Psoas muscle (tissue), 8 donors: ENCODE data around the gene TESK2. TPM values are rescaled to one million over a fixed set of nuclear protein-coding genes. Genes with fewer than 3 reads are reported as not detected.

Experiments used
- ATAC-seq, 4 donors: fragments of 200-7000 bp; cut with Tn5 transposase; one replicate each; pipeline ENCODE4 v1.9.1; 2020; ENCODE audit warnings: moderate library complexity in 3 of 4, mild to moderate bottlenecking in 2 of 4
- DNase-seq, 2 donors: peaks; one replicate each; pipeline ENCODE4 v3.0.0-alpha.2; 2020
- H3K27ac ChIP-seq: fragments of 200-600 bp; one replicate; pipeline ENCODE4 v1.8.0; 2022
- H3K27me3 ChIP-seq, 3 donors: fragments of 200-600 bp in 1 of 3; one replicate each; pipeline versions ENCODE4 v1.6.1 to v1.8.0; 2013 to 2022; ENCODE audit warnings: low read length in 2 of 3, mild to moderate bottlenecking in 2 of 3, moderate library complexity in 1 of 3; ENCODE audit not compliant: insufficient read depth in 3 of 3
- H3K36me3 ChIP-seq, 2 donors: fragments of 200-600 bp in 1 of 2; one replicate each; pipeline versions ENCODE4 v1.6.1 to v1.8.0; 2013 to 2022; ENCODE audit warnings: low read depth in 1 of 2, mild to moderate bottlenecking in 1 of 2, moderate library complexity in 1 of 2; ENCODE audit not compliant: insufficient read depth in 1 of 2
- H3K4me1 ChIP-seq: fragments of 200-600 bp; one replicate; pipeline ENCODE4 v1.8.0; 2022
- H3K4me3 ChIP-seq: fragments of 200-600 bp; one replicate; pipeline ENCODE4 v1.8.0; 2022; ENCODE audit warnings: mild to moderate bottlenecking
- H3K9me3 ChIP-seq: fragments of 200-600 bp; one replicate; pipeline ENCODE4 v1.8.0; 2022
- CTCF ChIP-seq: fragments of 200-600 bp; IDR thresholded peaks from one replicate; pipeline ENCODE4 v1.8.0; 2022; ENCODE audit warnings: antibody characterized with exemption
- WGBS, 3 donors: extraction: QIAGEN DNeasy Blood & Tissue Kit; methylation state at CpG; one replicate each; pipeline versions ENCODE4 v1.1.6 to v1.1.7; 2013; 5-methylcytosine and 5-hydroxymethylcytosine counted together
- intact Hi-C, 2 donors: fragments of 100-400 bp; cut with DNase I; formaldehyde crosslinking; loops; one replicate each; pipeline versions ENCODE4 v1.11.0 to v1.14.2; 2022
- polyA plus RNA-seq, 3 donors: library from polyadenylated mRNA; stranded (reverse); fragments of 200-250 nt; gene quantifications; one replicate each; pipeline ENCODE4 v1.2.3, GENCODE V29; 2013
- total RNA-seq, 4 donors: library from RNA; stranded (reverse); fragmentation: NEBNext Ultra II Directional in 2 of 4; extraction: Animal tissue kit (Norgen Biotek cat#: 25700) in 2 of 4; gene quantifications; one replicate each; pipeline versions ENCODE4 v1.2.1 to v1.2.4, GENCODE V29; 2021 to 2023
- donor health status: healthy with polysubstance abuse.
- donor health status: DM: no; HTN: no; CAD: no; lungs with moderate emphysema.
- donor health status: Bipolar disorder and iron deficiency.
- donor health status: healthy.
- donor health status: DM: yes; HTN: yes; CAD: no.
- donor health status: DM: no; HTN: no; CAD: no.
- donor health status: DM: no; HTN: no; CAD: no.
- donor health status: DM: yes; HTN: yes; CAD: no.

The TESK2 gene
- total and polyA plus RNA-seq, 7 donors: 0.73 to 5.0 (median 2.2) TPM

- WGBS, 3 donors: 66 to 76% (median 76%) methylated on average over 3 of the region's 3 CpGs
- H3K4me3 ChIP-seq: no peak overlapping the region
- no peaks in the 10 kb centered on the region for H3K4me1 ChIP-seq
- no peaks in the 10 kb centered on the region for H3K9me3 ChIP-seq
- DNase-seq: no peak
- TF ChIP-seq CTCF: no peak
- no peak for ATAC-seq
- H3K27ac ChIP-seq: no peak overlapping the region
- no peaks in the 10 kb centered on the region for H3K36me3 ChIP-seq
- intact Hi-C loops: no loop called here
- no peaks in the 10 kb centered on the region for H3K27me3 ChIP-seq
These were observed 90.9 kb downstream of the TESK2 start for GRCh38 chr1:45400049-45400448.

GRCh38 chr1:45397285-45397684 lies 93.7 kb downstream of the TESK2 start:
- Histone ChIP-seq H3K27ac (no peak overlapping the region), H3K9me3 (no peaks in the 10 kb centered on the region), H3K36me3 (no peaks in the 10 kb centered on the region), H3K4me1 (peaks cover 13% of the 10 kb centered on the region), H3K27me3 (no peaks in the 10 kb centered on the region), H3K4me3 (no peak overlapping the region)
- ATAC-seq: no peak
- 92 to 96% (median 94%) methylated on average over 4 of the region's 4 CpGs for WGBS, 3 donors
- no peak for DNase-seq
- no peak for TF ChIP-seq CTCF
- intact Hi-C loops: no loop called here

GRCh38 chr1:45395582-45395981 lies 95.4 kb downstream of the TESK2 start:
- Histone ChIP-seq H3K9me3 (no peaks in the 10 kb centered on the region), H3K36me3 (no peaks in the 10 kb centered on the region), H3K4me3 (no peak overlapping the region), H3K27ac (no peak overlapping the region), H3K4me1 (peaks cover 13% of the 10 kb centered on the region), H3K27me3 (no peaks in the 10 kb centered on the region)
- ATAC-seq (no peak), DNase-seq (no peak)
- intact Hi-C loops: no loop called here
- 88 to 98% (median 95%) methylated on average over 1 of the region's 1 CpG for WGBS, 3 donors
- no peak for TF ChIP-seq CTCF

GRCh38 chr1:45395051-45395450 lies 95.9 kb downstream of the TESK2 start:
- no peaks in the 10 kb centered on the region for H3K36me3 ChIP-seq
- intact Hi-C loops: no loop called here
- no peak for DNase-seq
- ATAC-seq: no peak
- no peak for TF ChIP-seq CTCF
- 88 to 89% (median 88%) methylated on average over 2 of the region's 2 CpGs for WGBS, 3 donors
- H3K27me3 ChIP-seq: no peaks in the 10 kb centered on the region
- H3K4me3 ChIP-seq: no peak overlapping the region
- no peak overlapping the region for H3K27ac ChIP-seq
- no peaks in the 10 kb centered on the region for H3K9me3 ChIP-seq
- H3K4me1 ChIP-seq: peaks cover 13% of the 10 kb centered on the region

GRCh38 chr1:45394342-45394741 lies 96.6 kb downstream of the TESK2 start:
- ATAC-seq (peak in 3 of 4 donors; percentile 42 to 65 (median 54)), DNase-seq (no peak)
- H3K27ac ChIP-seq: peak overlapping the region; percentile 53
- intact Hi-C loops: no loop called here
- no peaks in the 10 kb centered on the region for H3K27me3 ChIP-seq
- TF ChIP-seq CTCF: no peak
- H3K4me1 ChIP-seq: peaks cover 13% of the 10 kb centered on the region
- H3K36me3 ChIP-seq: no peaks in the 10 kb centered on the region
- H3K4me3 ChIP-seq: no peak overlapping the region
- H3K9me3 ChIP-seq: no peaks in the 10 kb centered on the region
- 74 to 78% (median 76%) methylated on average over 3 of the region's 3 CpGs for WGBS, 3 donors
